H1 (cell line): Measurements from ENCODE around the gene ATOH7. TPM values are rescaled to one million over a fixed set of nuclear protein-coding genes. Genes with fewer than 3 reads are reported as not detected.
"Not testable (repeated sequence)": the region's sequence is repeated elsewhere in the genome, so short reads cannot be mapped to it uniquely, and the experiment has no call there.

Source experiments
- CTCF ChIA-PET: fragments of 300-600 bp; sonication (Branson Sonifier 250); formaldehyde crosslinking; loops from one replicate; lab custom pipeline; 2021; ENCODE audit not compliant: partially characterized antibody; lab: Charles Lee
- POLR2A ChIA-PET: fragments of 300-600 bp; sonication (Branson Sonifier 250); formaldehyde crosslinking; loops from one replicate; lab custom pipeline; 2021; ENCODE audit warnings: inconsistent platforms; ENCODE audit not compliant: partially characterized antibody; lab: Charles Lee
- DNase-seq, 2 experiments: peaks; one replicate each; pipeline versions ENCODE4 v3.0.0 to v3.0.0-alpha.2; 2010 to 2022; ENCODE audit warnings: low spot score in 2 of 2, low read depth in 1 of 2, mixed read lengths in 1 of 2
- FAIRE-seq: peaks from 2 replicates; lab custom pipeline; 2011; peaks lifted over from hg19 to GRCh38; lab: Jason Lieb, UNC
- H2AFZ ChIP-seq: 2 replicates; pipeline ENCODE4 v1.8.1; 2012; ENCODE audit warnings: low read length, inconsistent platforms
- H2AK5ac ChIP-seq: 2 replicates; pipeline ENCODE4 v1.6.1; 2013; ENCODE audit warnings: low read depth, low read length
- H2BK120ac ChIP-seq: replicated peaks from 2 replicates; pipeline ENCODE3; 2013; ENCODE audit warnings: low read depth, low read length, inconsistent platforms
- H2BK12ac ChIP-seq: 2 replicates; pipeline ENCODE4 v1.6.1; 2013; ENCODE audit warnings: low read depth, low read length
- H2BK15ac ChIP-seq: 2 replicates; pipeline ENCODE4 v1.6.1; 2013; ENCODE audit warnings: low read length
- H2BK20ac ChIP-seq: 2 replicates; pipeline ENCODE4 v1.6.1; 2013; ENCODE audit warnings: low read length
- H2BK5ac ChIP-seq: 2 replicates; pipeline ENCODE4 v1.6.1; 2013; ENCODE audit warnings: low read depth, low read length
- H3K14ac ChIP-seq: 2 replicates; pipeline ENCODE4 v1.6.1; 2013; ENCODE audit warnings: inconsistent platforms; ENCODE audit not compliant: insufficient read length
- H3K18ac ChIP-seq: 2 replicates; pipeline ENCODE4 v1.6.1; 2013; ENCODE audit warnings: low read length; ENCODE audit errors: extremely low read depth
- H3K23ac ChIP-seq: 2 replicates; pipeline ENCODE4 v1.6.1; 2013; ENCODE audit warnings: inconsistent platforms; ENCODE audit not compliant: insufficient read length
- H3K23me2 ChIP-seq: 2 replicates; pipeline ENCODE4 v1.6.1; 2013; ENCODE audit warnings: low read depth, low read length
- H3K27ac ChIP-seq: 2 replicates; pipeline ENCODE4 v1.6.1; 2011; ENCODE audit warnings: low read depth, low read length, inconsistent platforms
- H3K27me3 ChIP-seq, 4 experiments: replicated peaks in 1 of 4; 1 replicate in 1 of 4; 2 replicates in 3 of 4; pipeline versions ENCODE4 v1.6.1 to v1.8.1; 2011 to 2013; ENCODE audit warnings: low read length in 3 of 4, mild to moderate bottlenecking in 3 of 4, inconsistent platforms in 2 of 4, mixed read lengths in 2 of 4, moderate library complexity in 1 of 4; ENCODE audit not compliant: control insufficient read depth in 3 of 4, insufficient read depth in 3 of 4; ENCODE audit errors: extremely low read depth in 1 of 4
- H3K36me3 ChIP-seq, 4 experiments: 2 replicates each; pipeline versions ENCODE4 v1.6.1 to v1.8.1; 2011 to 2013; ENCODE audit warnings: mild to moderate bottlenecking in 4 of 4, low read length in 3 of 4, moderate library complexity in 2 of 4, control low read depth in 1 of 4, inconsistent platforms in 1 of 4; ENCODE audit not compliant: insufficient read depth in 4 of 4, control insufficient read depth in 2 of 4
- H3K4ac ChIP-seq: replicated peaks from 2 replicates; pipeline ENCODE3; 2013; ENCODE audit warnings: low read length, low read depth, mixed read lengths, inconsistent platforms; ENCODE audit not compliant: insufficient read length
- H3K4me1 ChIP-seq, 4 experiments: replicated peaks in 1 of 4; 1 replicate in 1 of 4; 2 replicates in 3 of 4; pipeline versions ENCODE4 v1.6.1 to v1.8.1; 2011 to 2013; ENCODE audit warnings: low read length in 3 of 4, inconsistent platforms in 2 of 4, mixed read lengths in 1 of 4; ENCODE audit not compliant: insufficient read depth in 4 of 4, control insufficient read depth in 3 of 4
- H3K4me2 ChIP-seq, 2 experiments: 2 replicates each; pipeline versions ENCODE4 v1.6.1 to v1.8.1; 2011 to 2013; ENCODE audit warnings: low read depth in 2 of 2, low read length in 2 of 2, control low read depth in 1 of 2, inconsistent platforms in 1 of 2, mild to moderate bottlenecking in 1 of 2; ENCODE audit not compliant: insufficient read depth in 1 of 2
- H3K4me3 ChIP-seq, 4 experiments: fragments of 200-600, 300-600 bp in 1 of 4; sonication (generic), shearing (Covaris generic), sonication (Bioruptor Twin) in 1 of 4; 2 replicates each; pipeline versions ENCODE4 v1.5.1 to v1.8.1; 2011 to 2016; ENCODE audit warnings: low read length in 4 of 4, low read depth in 3 of 4, control low read depth in 2 of 4, inconsistent platforms in 2 of 4, mild to moderate bottlenecking in 2 of 4, mixed read lengths in 1 of 4, moderate library complexity in 1 of 4; ENCODE audit not compliant: insufficient read depth in 2 of 4; ENCODE audit errors: extremely low read depth in 1 of 4
- H3K56ac ChIP-seq: replicated peaks from 2 replicates; pipeline ENCODE3; 2013; ENCODE audit warnings: low read depth, mild to moderate bottlenecking, mixed read lengths, low read length, inconsistent platforms; ENCODE audit not compliant: insufficient read length
- H3K79me1 ChIP-seq: 2 replicates; pipeline ENCODE4 v1.6.1; 2013; ENCODE audit warnings: low read depth, low read length, control low read depth
- H3K79me2 ChIP-seq, 2 experiments: 2 replicates each; pipeline versions ENCODE4 v1.6.1 to v1.8.1; 2012 to 2013; ENCODE audit warnings: low read length in 2 of 2, mild to moderate bottlenecking in 2 of 2, inconsistent platforms in 1 of 2; ENCODE audit not compliant: insufficient read depth in 2 of 2, control insufficient read depth in 1 of 2
- H3K9ac ChIP-seq, 4 experiments: replicated peaks in 1 of 4; 1 replicate in 1 of 4; 2 replicates in 3 of 4; pipeline versions ENCODE4 v1.6.1 to v1.8.1; 2011 to 2013; ENCODE audit warnings: low read depth in 3 of 4, low read length in 3 of 4, control low read depth in 2 of 4, mild to moderate bottlenecking in 2 of 4, moderate library complexity in 2 of 4, inconsistent platforms in 1 of 4; ENCODE audit errors: extremely low read depth in 1 of 4
- H3K9me3 ChIP-seq, 2 experiments: 2 replicates each; pipeline versions ENCODE4 v1.6.1 to v1.8.1; 2012 to 2013; ENCODE audit warnings: mild to moderate bottlenecking in 2 of 2, moderate library complexity in 2 of 2, control low read depth in 1 of 2, inconsistent platforms in 1 of 2, low read depth in 1 of 2, low read length in 1 of 2, mixed read lengths in 1 of 2; ENCODE audit not compliant: insufficient read depth in 2 of 2
- H4K20me1 ChIP-seq, 2 experiments: replicated peaks in 1 of 2; 2 replicates each; pipeline versions ENCODE3 to v1.8.1; 2011 to 2013; ENCODE audit warnings: inconsistent platforms in 2 of 2, low read length in 2 of 2, mild to moderate bottlenecking in 1 of 2; ENCODE audit not compliant: insufficient read depth in 2 of 2, control insufficient read depth in 1 of 2
- H4K5ac ChIP-seq: 2 replicates; pipeline ENCODE4 v1.6.1; 2013; ENCODE audit warnings: low read length, low read depth, mixed read lengths, inconsistent platforms; ENCODE audit not compliant: insufficient read length
- H4K8ac ChIP-seq: 2 replicates; pipeline ENCODE4 v1.8.0; 2013; ENCODE audit warnings: mild to moderate bottlenecking, moderate library complexity, low read length, inconsistent platforms; ENCODE audit not compliant: insufficient read depth; ENCODE audit errors: extremely low read depth
- H4K91ac ChIP-seq: replicated peaks from 2 replicates; pipeline ENCODE3; 2013; ENCODE audit warnings: low read length, mixed read lengths, inconsistent platforms; ENCODE audit not compliant: insufficient read length
- WGBS, 2 experiments: shearing (Covaris generic) in 1 of 2; methylation state at CpG; one replicate each; pipeline versions ENCODE4 v1.1.6 to v1.1.7; 2013 to 2015; ENCODE audit warnings: low lambda C conversion rate in 2 of 2, mixed read lengths in 2 of 2, inconsistent platforms in 1 of 2, low coverage in 1 of 2, missing lambda C conversion rate in 1 of 2; ENCODE audit not compliant: insufficient replicate concordance in 2 of 2, insufficient coverage in 1 of 2, insufficient read length in 1 of 2; ENCODE audit errors: extremely low coverage in 1 of 2, missing lambda C conversion rate in 1 of 2; 5-methylcytosine and 5-hydroxymethylcytosine counted together
- polyA plus RNA-seq, 7 experiments: library from polyadenylated mRNA; depleted of rRNA in 3 of 7; stranded (reverse) in 5 of 7; unstranded in 2 of 7; fragments of >200 nt in 5 of 7; fragments of 200-250 nt in 2 of 7; gene quantifications; 1 replicate in 5 of 7; 2 replicates in 1 of 7; 4 replicates in 1 of 7; pipeline versions ENCODE4 v1.2.1 to v1.2.3, GENCODE V29; 2011 to 2013; ENCODE audit warnings: missing spikeins in 2 of 7, mixed read lengths in 2 of 7
- total RNA-seq: library from RNA; stranded (reverse); fragmentation: NEBNext Ultra II Directional; extraction: Animal tissue kit (Norgen Biotek cat#: 25700); gene quantifications from 2 replicates; pipeline ENCODE4 v1.2.1, GENCODE V29; 2021

ATOH7 gene
- total and polyA plus RNA-seq, 2 of the 8 experiments (the other 6 are each of a cell fraction or from before 2014, with no cell fraction given), result 0.39 to 1.0 TPM

- POLR2A ChIA-PET, result interaction anchor here (1.1 kb wide), 1 partner anchor 17 kb away, joined by 3 read pairs; no protein-coding TSS in a partner anchor
- not testable (repeated sequence) for FAIRE-seq
Observed at GRCh38 chr10:68246397-68246796, 14.5 kb upstream of the ATOH7 start.

More at GRCh38 chr10:68246397-68246796, 14.5 kb upstream of the ATOH7 start:
- not testable (repeated sequence) for H4K8ac ChIP-seq, H3K79me1 ChIP-seq, H3K4ac ChIP-seq, H3K4me3 ChIP-seq, H4K91ac ChIP-seq, H3K23me2 ChIP-seq, H3K27ac ChIP-seq, H3K9ac ChIP-seq, H3K4me1 ChIP-seq, H3K56ac ChIP-seq, H3K79me2 ChIP-seq, H4K20me1 ChIP-seq, H3K14ac ChIP-seq, H2AK5ac ChIP-seq, H3K27me3 ChIP-seq, H3K23ac ChIP-seq, H3K36me3 ChIP-seq, H2BK20ac ChIP-seq, DNase-seq, H3K18ac ChIP-seq, H3K9me3 ChIP-seq, H3K4me2 ChIP-seq, H2BK5ac ChIP-seq, H2AFZ ChIP-seq, H4K5ac ChIP-seq, H2BK15ac ChIP-seq, H2BK120ac ChIP-seq, H2BK12ac ChIP-seq
- CTCF ChIA-PET, result interaction anchor here (0.7 to 2.3 kb wide), 3 partner anchors 13 to 107 kb away, joined by 3 to 7 read pairs (median 5); no protein-coding TSS in a partner anchor
- WGBS, 2 experiments, result 94% methylated on average over 7 of the region's 7 CpGs; no CpG with 5 or more reads in 1 of the 2 experiments
